Prostate gland (tissue), 2 donors: Measurements from ENCODE around the gene AP4S1. TPM values are rescaled to one million over a fixed set of nuclear protein-coding genes. Genes with fewer than 3 reads are reported as not detected.
"Not testable (repeated sequence)": the region's sequence is repeated elsewhere in the genome, so short reads cannot be mapped to it uniquely, and the experiment has no call there.

Source experiments
- DNase-seq: peaks from one replicate; pipeline ENCODE4 v3.0.0-alpha.2; 2019; ENCODE audit warnings: low spot score
- H3K27ac ChIP-seq, 2 donors: fragments of 200-600 bp; sonication (generic); 2 replicates each; pipeline ENCODE4 v1.5.1; 2017 to 2019
- H3K27me3 ChIP-seq: fragments of 200-600 bp; sonication (generic); replicated peaks from 2 replicates; pipeline ENCODE4 v1.5.1; 2019; ENCODE audit not compliant: insufficient read depth
- H3K36me3 ChIP-seq, 2 donors: fragments of 200-600 bp; sonication (generic); 1 replicate in 1 of 2; 2 replicates in 1 of 2; pipeline versions ENCODE4 v1.5.1 to v1.8.1; 2017 to 2019
- H3K4me1 ChIP-seq: fragments of 200-600 bp; sonication (generic); replicated peaks from 2 replicates; pipeline ENCODE4 v1.5.1; 2019
- H3K4me3 ChIP-seq, 2 donors: fragments of 200-600 bp; sonication (generic); 2 replicates each; pipeline ENCODE4 v1.5.1; 2017 to 2019
- H3K9me3 ChIP-seq: fragments of 200-600 bp; sonication (generic); 2 replicates; pipeline ENCODE4 v1.5.1; 2017
- CTCF ChIP-seq, 4 experiments: fragments of 200-600 bp in 2 of 4; fragments of 450-650 bp in 2 of 4; sonication (generic) in 2 of 4; IDR thresholded peaks; 1 replicate in 3 of 4; 2 replicates in 1 of 4; pipeline ENCODE4 v1.5.1; 2016 to 2019; ENCODE audit warnings: antibody characterized with exemption in 4 of 4, mild to moderate bottlenecking in 2 of 4, moderate library complexity in 2 of 4
- POLR2A ChIP-seq: fragments of 450-650 bp; IDR thresholded peaks from one replicate; pipeline ENCODE4 v1.6.1; 2016; ENCODE audit warnings: antibody characterized with exemption, mild to moderate bottlenecking
- POLR2AphosphoS5 ChIP-seq: sonication (generic); formaldehyde crosslinking; IDR thresholded peaks from one replicate; pipeline ENCODE4 v1.6.1; 2017; ENCODE audit warnings: antibody characterized with exemption
- WGBS: methylation state at CpG from one replicate; pipeline ENCODE4 v1.1.5; 2018; 5-methylcytosine and 5-hydroxymethylcytosine counted together
- intact Hi-C: fragments of 100-400 bp; cut with DNase I; formaldehyde crosslinking; loops from one replicate; pipeline ENCODE4 v1.14.2; 2022
- total RNA-seq, 2 donors: library from RNA; depleted of rRNA; stranded (reverse); fragments of >200 nt; gene quantifications; one replicate each; pipeline ENCODE4 v1.1.0, GENCODE V29; 2016

Gene AP4S1
- total RNA-seq, 2 donors from 2014 or later, result 6.1 to 9.8 TPM

- no peak for TF ChIP-seq POLR2AphosphoS5
- TF ChIP-seq POLR2A, result no peak
- TF ChIP-seq CTCF (IDR thresholded peaks at IDR 0.05), result no peak
- no peak for DNase-seq
- H3K4me1 ChIP-seq, result no peaks in the 10 kb centered on the region
- no peaks in the 10 kb centered on the region for H3K36me3 ChIP-seq
- H3K27me3 ChIP-seq, result no peaks in the 10 kb centered on the region
- 56% methylated on average over 3 of the region's 3 CpGs for WGBS
- no peak overlapping the region for H3K4me3 ChIP-seq
- intact Hi-C loops, result no loop called here
- no peak overlapping the region for H3K27ac ChIP-seq
- H3K9me3 ChIP-seq, result no peaks in the 10 kb centered on the region
Observed at GRCh38 chr14:31038521-31039166, 13.2 kb downstream of the AP4S1 start.

- H3K4me1 ChIP-seq, result no peaks in the 10 kb centered on the region
- intact Hi-C loops, result no loop called here
- H3K27ac ChIP-seq, result no peak overlapping the region
- 89% methylated on average over 1 of the region's 1 CpG for WGBS
- no peak for DNase-seq
- no peaks in the 10 kb centered on the region for H3K27me3 ChIP-seq
- H3K36me3 ChIP-seq, result no peaks in the 10 kb centered on the region
- H3K9me3 ChIP-seq, result no peaks in the 10 kb centered on the region
- H3K4me3 ChIP-seq, result no peak overlapping the region
- no peak for TF ChIP-seq CTCF (IDR thresholded peaks at IDR 0.05)
- TF ChIP-seq POLR2AphosphoS5, result no peak
- no peak for TF ChIP-seq POLR2A
Observed at GRCh38 chr14:31042300-31042699, 16.9 kb downstream of the AP4S1 start.

DNA sequence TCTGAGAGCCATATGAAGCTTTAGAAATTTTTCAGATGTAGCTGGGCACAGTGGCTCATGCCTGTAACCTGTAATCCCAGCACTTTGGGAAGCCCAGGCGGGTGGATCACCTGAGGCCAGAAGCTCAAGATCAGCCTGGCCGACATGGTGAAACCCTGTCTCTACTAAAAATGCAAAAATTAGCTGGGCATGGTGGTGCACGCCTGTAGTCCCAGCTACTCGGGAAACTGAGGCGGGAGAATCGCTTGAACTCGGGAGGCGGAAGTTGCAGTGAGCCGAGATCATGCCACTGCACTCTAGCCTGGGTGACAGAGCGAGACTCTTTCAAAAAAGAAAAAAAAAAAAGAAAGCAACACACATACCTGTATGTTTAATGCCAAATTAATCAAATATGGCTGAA, 17.4 kb downstream of the AP4S1 start:
- H3K27ac ChIP-seq, H3K9me3 ChIP-seq, DNase-seq, H3K4me1 ChIP-seq, H3K27me3 ChIP-seq, H3K4me3 ChIP-seq, intact Hi-C loops, H3K36me3 ChIP-seq: not testable (repeated sequence)
- WGBS, result 87% methylated on average over 10 of the region's 10 CpGs

GRCh38 chr14:31043379-31043778, 17.9 kb downstream of the AP4S1 start:
- no peaks in the 10 kb centered on the region for H3K36me3 ChIP-seq
- no peak for TF ChIP-seq CTCF (IDR thresholded peaks at IDR 0.05)
- no peak for TF ChIP-seq POLR2A
- TF ChIP-seq POLR2AphosphoS5, result no peak
- H3K27ac ChIP-seq, result no peak overlapping the region
- no peaks in the 10 kb centered on the region for H3K4me1 ChIP-seq
- H3K9me3 ChIP-seq, result no peaks in the 10 kb centered on the region
- no peak overlapping the region for H3K4me3 ChIP-seq
- WGBS, result 52% methylated on average over 3 of the region's 3 CpGs
- DNase-seq, result no peak
- H3K27me3 ChIP-seq, result no peaks in the 10 kb centered on the region
- intact Hi-C loops, result no loop called here

- Histone ChIP-seq H3K27me3 (no peaks in the 10 kb centered on the region), H3K4me1 (no peaks in the 10 kb centered on the region), H3K9me3 (no peaks in the 10 kb centered on the region), H3K36me3 (no peaks in the 10 kb centered on the region), H3K27ac (no peak overlapping the region), H3K4me3 (no peak overlapping the region)
- no peak for DNase-seq
- intact Hi-C loops, result no loop called here
- TF ChIP-seq POLR2A (no peak), POLR2AphosphoS5 (no peak), CTCF (IDR thresholded peaks at IDR 0.05) (no peak)
- WGBS, result 96% methylated on average over 8 of the region's 8 CpGs
Observed at GRCh38 chr14:31045501-31046080, 20.1 kb downstream of the AP4S1 start.
